Smooth muscle cell (in vitro differentiated cells): ENCODE data around the gene TPCN2. TPM values are rescaled to one million over a fixed set of nuclear protein-coding genes. Genes with fewer than 3 reads are reported as not detected.

Experiments
- DNase-seq: peaks from one replicate; lab custom pipeline; 2025; ENCODE audit not compliant: unreplicated experiment; lab: John Stamatoyannopoulos, UW
- H2AFZ ChIP-seq: fragments of 200-600 bp; sonication (generic); 2 replicates; pipeline ENCODE4 v1.6.0; 2016; ENCODE audit warnings: antibody characterized with exemption, low read depth, mild to moderate bottlenecking
- H3F3A ChIP-seq: fragments of 200-600 bp; sonication (generic); 2 replicates; pipeline ENCODE4 v1.6.0; 2017; ENCODE audit warnings: antibody characterized with exemption, low read depth
- H3K27ac ChIP-seq: fragments of 200-600 bp; sonication (generic); 2 replicates; pipeline ENCODE4 v1.5.1; 2016; ENCODE audit warnings: low read depth, mild to moderate bottlenecking
- H3K27me3 ChIP-seq: fragments of 200-600 bp; sonication (generic); 2 replicates; pipeline ENCODE4 v1.6.1; 2016; ENCODE audit warnings: low read depth, mild to moderate bottlenecking
- H3K36me3 ChIP-seq: fragments of 200-600 bp; sonication (generic); 2 replicates; pipeline ENCODE4 v1.5.1; 2016; ENCODE audit warnings: low read depth
- H3K4me1 ChIP-seq: fragments of 200-600 bp; sonication (generic); 2 replicates; pipeline ENCODE4 v1.5.1; 2016; ENCODE audit warnings: low read depth
- H3K4me2 ChIP-seq: fragments of 200-600 bp; sonication (generic); 2 replicates; pipeline ENCODE4 v1.6.0; 2016; ENCODE audit warnings: mild to moderate bottlenecking
- H3K4me3 ChIP-seq: fragments of 200-600 bp; sonication (generic); 2 replicates; pipeline ENCODE4 v1.5.1; 2016; ENCODE audit warnings: mild to moderate bottlenecking
- H3K79me2 ChIP-seq: fragments of 200-600 bp; sonication (generic); 2 replicates; pipeline ENCODE4 v1.6.0; 2016; ENCODE audit warnings: low read depth, mild to moderate bottlenecking
- H3K9ac ChIP-seq: fragments of 200-600 bp; sonication (generic); 2 replicates; pipeline ENCODE4 v1.6.0; 2016; ENCODE audit warnings: low read depth
- H3K9me3 ChIP-seq: fragments of 200-600 bp; sonication (generic); replicated peaks from 2 replicates; pipeline ENCODE4 v1.5.1; 2016; ENCODE audit warnings: low read depth
- H4K20me1 ChIP-seq: fragments of 200-600 bp; sonication (generic); 2 replicates; pipeline ENCODE4 v1.6.0; 2016; ENCODE audit warnings: low read depth
- WGBS: methylation state at CpG from one replicate; pipeline ENCODE4 v1.1.7; 2016; ENCODE audit warnings: low lambda C conversion rate; 5-methylcytosine and 5-hydroxymethylcytosine counted together
- microRNA counts: library from miRNA; unstranded; fragments of <30 nt; microRNA quantifications from one replicate; lab custom pipeline; 2016
- microRNA-seq: library from miRNA; unstranded; fragments of <30 nt; microRNA quantifications from one replicate; pipeline ENCODE4, GENCODE V29; 2016; ENCODE audit warnings: borderline number of aligned reads
- polyA plus RNA-seq: library from polyadenylated mRNA; unstranded; fragments of >200 nt; fragmentation: Nextera tagmentation; extraction: Ambion mirVana; gene quantifications from 2 replicates; pipeline ENCODE4 v1.2.1, GENCODE V29; 2016
- small RNA-seq: library from RNA; depleted of rRNA; stranded (forward); fragments of <200 nt; gene quantifications from one replicate; pipeline ENCODE3, GENCODE V24; 2014
- total RNA-seq: library from RNA; depleted of rRNA; stranded (reverse); fragments of >200 nt; gene quantifications from 2 replicates; pipeline ENCODE4 v1.2.3, GENCODE V29; 2014
- TF ChIP-seq, protein P1 (sequence below): fragments of 200-600 bp; sonication (generic); IDR thresholded peaks from 2 replicates; pipeline ENCODE4 v1.5.1; 2017; ENCODE audit warnings: borderline replicate concordance, mild to moderate bottlenecking, antibody characterized with exemption; ENCODE audit not compliant: insufficient read depth, poor library complexity, severe bottlenecking

Gene TPCN2
- total and polyA plus RNA-seq, 2 experiments from 2014 or later, result 7.4 to 10.5 TPM

DNA sequence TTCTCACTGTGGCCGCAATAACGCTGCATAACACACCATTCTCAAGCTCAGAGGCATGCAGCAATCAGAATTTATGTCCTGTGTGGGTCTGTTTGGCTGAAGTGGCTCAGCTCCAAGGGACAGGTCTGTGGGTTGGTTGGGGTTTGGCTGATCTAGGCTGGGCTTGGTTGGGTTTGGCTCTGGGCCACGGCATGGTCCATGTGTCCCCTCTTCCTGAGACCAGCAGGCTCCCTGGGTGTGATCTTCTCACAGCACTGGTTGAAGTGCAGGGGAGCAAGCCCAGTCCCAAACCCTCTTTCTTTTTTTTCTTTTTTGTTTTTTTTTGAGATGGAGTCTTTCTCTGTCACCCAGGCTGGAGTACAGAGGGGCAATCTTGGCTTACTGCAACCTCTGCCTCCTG lies 132.0 kb downstream of the TPCN2 start:
- WGBS, result 94% methylated on average over 3 of the region's 3 CpGs

DNA sequence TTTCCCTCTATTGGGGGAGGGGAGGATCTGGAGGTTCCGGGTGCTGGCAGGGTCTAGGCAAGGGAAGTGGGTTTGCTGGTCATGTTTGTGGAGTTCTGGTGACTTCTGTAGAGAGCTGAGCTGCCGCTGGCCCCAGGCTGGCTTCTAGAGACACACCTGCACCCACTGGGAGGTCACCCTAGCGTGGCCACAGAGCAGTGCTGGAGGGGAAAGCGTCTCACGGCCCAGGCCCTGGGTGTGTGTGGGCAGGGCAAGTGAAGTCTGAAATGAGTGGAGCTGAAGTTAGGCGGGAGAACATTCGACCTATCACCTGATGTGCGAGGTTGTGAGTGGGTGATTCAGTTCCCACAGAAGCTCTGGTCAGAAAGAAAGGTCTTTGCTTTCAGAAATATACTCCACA lies 134.9 kb downstream of the TPCN2 start:
- no peak overlapping the region for H3K4me3 ChIP-seq
- H3K79me2 ChIP-seq, result no peaks in the 10 kb centered on the region
- H3F3A ChIP-seq, result no peaks in the 10 kb centered on the region
- H3K4me1 ChIP-seq, result peaks cover 10% of the 10 kb centered on the region
- no peaks in the 10 kb centered on the region for H3K27me3 ChIP-seq
- TF ChIP-seq, protein P1, sequence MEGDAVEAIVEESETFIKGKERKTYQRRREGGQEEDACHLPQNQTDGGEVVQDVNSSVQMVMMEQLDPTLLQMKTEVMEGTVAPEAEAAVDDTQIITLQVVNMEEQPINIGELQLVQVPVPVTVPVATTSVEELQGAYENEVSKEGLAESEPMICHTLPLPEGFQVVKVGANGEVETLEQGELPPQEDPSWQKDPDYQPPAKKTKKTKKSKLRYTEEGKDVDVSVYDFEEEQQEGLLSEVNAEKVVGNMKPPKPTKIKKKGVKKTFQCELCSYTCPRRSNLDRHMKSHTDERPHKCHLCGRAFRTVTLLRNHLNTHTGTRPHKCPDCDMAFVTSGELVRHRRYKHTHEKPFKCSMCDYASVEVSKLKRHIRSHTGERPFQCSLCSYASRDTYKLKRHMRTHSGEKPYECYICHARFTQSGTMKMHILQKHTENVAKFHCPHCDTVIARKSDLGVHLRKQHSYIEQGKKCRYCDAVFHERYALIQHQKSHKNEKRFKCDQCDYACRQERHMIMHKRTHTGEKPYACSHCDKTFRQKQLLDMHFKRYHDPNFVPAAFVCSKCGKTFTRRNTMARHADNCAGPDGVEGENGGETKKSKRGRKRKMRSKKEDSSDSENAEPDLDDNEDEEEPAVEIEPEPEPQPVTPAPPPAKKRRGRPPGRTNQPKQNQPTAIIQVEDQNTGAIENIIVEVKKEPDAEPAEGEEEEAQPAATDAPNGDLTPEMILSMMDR, result no peak
- H3K27ac ChIP-seq, result no peak overlapping the region
- no peaks in the 10 kb centered on the region for H3K9me3 ChIP-seq
- H3K4me2 ChIP-seq, result no peak overlapping the region
- 91% methylated on average over 8 of the region's 8 CpGs for whole genome bisulfite sequencing
- DNase-seq, result no peak
- no peaks in the 10 kb centered on the region for H4K20me1 ChIP-seq
- H3K36me3 ChIP-seq, result no peaks in the 10 kb centered on the region
- H2AFZ ChIP-seq, result no peak overlapping the region
- H3K9ac ChIP-seq, result no peak overlapping the region

More for the DNA sequence above, 132.0 kb downstream of the TPCN2 start:
- Histone ChIP-seq H2AFZ (no peak overlapping the region), H3K4me3 (no peak overlapping the region), H3K9ac (no peak overlapping the region), H3K36me3 (no peaks in the 10 kb centered on the region), H3K79me2 (no peaks in the 10 kb centered on the region), H3F3A (no peaks in the 10 kb centered on the region), H3K4me1 (no peaks in the 10 kb centered on the region), H3K4me2 (no peak overlapping the region), H3K27ac (no peak overlapping the region), H3K27me3 (no peaks in the 10 kb centered on the region), H4K20me1 (no peaks in the 10 kb centered on the region), H3K9me3 (no peaks in the 10 kb centered on the region)
- TF ChIP-seq, protein P1, result no peak
- DNase-seq, result no peak

MicroRNA genes within 50 kb of the gene (microRNA counts, 767-probe panel; counts per million panel counts)
- microRNA hsa-miR-3164 (lab: Ali Mortazavi, UCI), result 183 counts per million

Small RNA genes lying within 50 kb of the gene (microRNA-seq; reads per million reads assigned to microRNA genes)
- gene MIR3164, result 1.8 reads per million

Small RNA genes lying within 50 kb of the gene (small RNA-seq; reads per million reads assigned to genes)
- gene MIR3164, result 0.42 reads per million, percentile 13 among the genes with 10 or more reads in this experiment

Other genes starting within 250 kb of the TPCN2 start
- 1.7 and 1.9 TPM in 2 replicates for gene CPT1A, start 207.0 kb upstream of the TPCN2 start, total RNA-seq
- gene CPT1A, start 207.0 kb upstream of the TPCN2 start, polyA plus RNA-seq, result 0.24 and 0.98 TPM in 2 replicates
- gene MRPL21, start 145.1 kb upstream of the TPCN2 start, total RNA-seq, result 41.2 and 49.3 TPM in 2 replicates
- 110 and 116 TPM in 2 replicates for gene MRPL21, start 145.1 kb upstream of the TPCN2 start, polyA plus RNA-seq
- gene IGHMBP2, start 145.0 kb upstream of the TPCN2 start, total RNA-seq, result 9.5 and 13.3 TPM in 2 replicates
- 12.1 and 13.2 TPM in 2 replicates for gene IGHMBP2, start 145.0 kb upstream of the TPCN2 start, polyA plus RNA-seq
- gene MRGPRD, start 67.9 kb upstream of the TPCN2 start, total RNA-seq, result not detected in 2 replicates
- gene MRGPRD, start 67.9 kb upstream of the TPCN2 start, polyA plus RNA-seq, result 0.25 TPM in 1 of 2 replicates, not detected in the other
- gene MRGPRF, start 35.7 kb upstream of the TPCN2 start, total RNA-seq, result 6.7 and 6.8 TPM in 2 replicates
- gene MRGPRF, start 35.7 kb upstream of the TPCN2 start, polyA plus RNA-seq, result 17.2 and 20.1 TPM in 2 replicates
- 0.27 and 0.31 TPM in 2 replicates for gene SMIM38, start 107.0 kb downstream of the TPCN2 start, total RNA-seq
- 0.79 TPM in 1 of 2 replicates, not detected in the other for gene SMIM38, start 107.0 kb downstream of the TPCN2 start, polyA plus RNA-seq
- gene MYEOV, start 245.2 kb downstream of the TPCN2 start, total RNA-seq, result not detected in 2 replicates
- gene MYEOV, start 245.2 kb downstream of the TPCN2 start, polyA plus RNA-seq, result 0.33 and 1.1 TPM in 2 replicates